Mucosa of rectum (tissue), 2 donors: ENCODE measurements around the gene SLC25A1.
"Not testable (repeated sequence)": the region's sequence is repeated elsewhere in the genome, so short reads cannot be mapped to it uniquely, and the experiment has no call there.

Experiments used
- H3K27ac ChIP-seq, 2 donors: one replicate each; pipeline ENCODE4 v1.7.0; 2013; ENCODE audit warnings: inconsistent platforms in 2 of 2, low read depth in 2 of 2, low read length in 2 of 2
- H3K27me3 ChIP-seq, 2 donors: one replicate each; pipeline ENCODE4 v1.7.0; 2013; ENCODE audit warnings: low read length in 2 of 2; ENCODE audit not compliant: control insufficient read depth in 2 of 2, insufficient read depth in 2 of 2
- H3K36me3 ChIP-seq, 2 donors: one replicate each; pipeline ENCODE4 v1.7.0; 2013; ENCODE audit warnings: low read length in 2 of 2; ENCODE audit not compliant: control insufficient read depth in 2 of 2, insufficient read depth in 2 of 2
- H3K4me1 ChIP-seq, 2 donors: one replicate each; pipeline ENCODE4 v1.7.0; 2013; ENCODE audit warnings: low read length in 2 of 2, mild to moderate bottlenecking in 1 of 2; ENCODE audit not compliant: control insufficient read depth in 2 of 2, insufficient read depth in 2 of 2
- H3K4me3 ChIP-seq, 2 donors: one replicate each; pipeline ENCODE4 v1.7.0; 2013; ENCODE audit warnings: low read length in 2 of 2
- H3K9ac ChIP-seq, 2 donors: one replicate each; pipeline ENCODE4 v1.7.0; 2013; ENCODE audit warnings: low read length in 2 of 2, low read depth in 1 of 2, mild to moderate bottlenecking in 1 of 2
- H3K9me3 ChIP-seq, 2 donors: one replicate each; pipeline ENCODE4 v1.7.0; 2013; ENCODE audit warnings: low read length in 2 of 2; ENCODE audit not compliant: control insufficient read depth in 2 of 2
- donor health status: healthy.
- donor health status: Normal muscosa, but diverticular disease.

SLC25A1 gene

DNA sequence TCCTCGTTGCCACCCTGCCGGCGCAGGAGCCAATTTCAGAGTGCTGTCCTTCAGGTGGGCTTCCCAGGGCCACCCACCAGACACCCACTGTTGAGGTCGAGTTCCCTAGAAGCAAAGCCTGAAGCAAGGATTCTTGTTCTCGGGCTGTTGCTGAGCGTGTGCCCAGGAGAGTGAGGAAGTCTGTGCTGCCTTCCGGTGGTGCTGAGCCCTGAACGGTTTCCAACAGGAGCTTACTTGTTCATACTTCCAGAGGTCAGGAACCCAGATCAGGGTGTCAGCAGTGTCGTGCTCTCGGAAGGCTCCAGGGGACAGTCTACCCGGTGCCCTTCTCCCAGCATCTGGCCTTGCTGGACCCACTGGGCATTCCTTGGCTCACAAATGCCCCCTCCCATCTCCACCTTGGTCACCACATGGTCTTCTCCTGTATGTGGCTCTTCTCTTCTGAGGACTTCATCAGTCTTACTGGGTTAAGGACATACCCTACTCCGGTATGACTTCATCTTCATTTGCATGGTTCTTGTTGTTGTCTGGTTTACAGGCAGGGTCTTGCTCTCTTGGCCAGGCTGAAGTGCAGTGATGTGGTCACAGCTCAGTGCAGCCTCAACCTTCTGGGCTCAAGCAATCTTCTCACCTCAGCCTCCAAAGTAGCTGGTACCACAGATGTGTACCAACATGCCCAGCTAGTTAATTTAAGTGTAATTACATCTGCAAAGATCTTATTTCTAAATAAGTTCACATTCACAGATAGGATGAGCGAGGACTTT lies 11.2 kb downstream of the SLC25A1 start:
- H3K27ac ChIP-seq = no peak overlapping the region
- H3K36me3 ChIP-seq = no peaks in the 10 kb centered on the region
- H3K4me3 ChIP-seq = no peak overlapping the region
- no peak overlapping the region for H3K9ac ChIP-seq
- H3K27me3 ChIP-seq = peaks cover 30 to 33% of the 10 kb centered on the region in 2 donors
- H3K9me3 ChIP-seq = no peaks in the 10 kb centered on the region
- H3K4me1 ChIP-seq = peaks cover 11 to 16% of the 10 kb centered on the region in 2 donors

DNA sequence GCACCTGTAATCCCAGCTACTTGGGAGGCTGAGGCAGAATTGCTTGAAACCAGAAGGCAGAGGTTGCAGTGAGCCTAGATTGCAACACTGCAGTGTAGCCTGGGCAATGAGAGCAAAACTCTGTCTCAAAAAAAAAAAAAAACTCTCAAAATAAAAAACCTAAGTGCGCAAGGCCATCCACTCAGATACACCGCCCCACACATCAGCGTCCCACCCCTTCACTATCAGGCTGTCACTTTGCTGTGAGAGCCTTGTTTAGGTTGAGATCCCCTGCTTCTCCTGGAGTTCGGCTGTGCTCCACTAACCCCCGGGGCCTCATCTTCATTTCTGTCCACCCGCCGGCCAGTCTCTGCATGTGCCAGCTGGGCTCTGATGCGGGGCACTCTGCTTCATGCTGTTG lies 12.1 kb downstream of the SLC25A1 start:
- peaks cover 8 to 11% of the 10 kb centered on the region in 2 donors for H3K4me1 ChIP-seq
- H3K9me3 ChIP-seq = no peaks in the 10 kb centered on the region
- H3K9ac ChIP-seq = no peak overlapping the region
- no peak overlapping the region for H3K4me3 ChIP-seq
- H3K27me3 ChIP-seq = peaks cover 30 to 33% of the 10 kb centered on the region in 2 donors
- H3K36me3 ChIP-seq = no peaks in the 10 kb centered on the region
- H3K27ac ChIP-seq = no peak overlapping the region

GRCh38 chr22:19164425-19164824 lies 14.1 kb downstream of the SLC25A1 start:
- no peaks in the 10 kb centered on the region for H3K9me3 ChIP-seq
- peaks cover 0 to 2% of the 10 kb centered on the region in 2 donors for H3K4me1 ChIP-seq
- no peak overlapping the region for H3K4me3 ChIP-seq
- H3K36me3 ChIP-seq = no peaks in the 10 kb centered on the region
- peaks cover 23 to 27% of the 10 kb centered on the region in 2 donors for H3K27me3 ChIP-seq
- no peak overlapping the region for H3K27ac ChIP-seq
- no peak overlapping the region for H3K9ac ChIP-seq

DNA sequence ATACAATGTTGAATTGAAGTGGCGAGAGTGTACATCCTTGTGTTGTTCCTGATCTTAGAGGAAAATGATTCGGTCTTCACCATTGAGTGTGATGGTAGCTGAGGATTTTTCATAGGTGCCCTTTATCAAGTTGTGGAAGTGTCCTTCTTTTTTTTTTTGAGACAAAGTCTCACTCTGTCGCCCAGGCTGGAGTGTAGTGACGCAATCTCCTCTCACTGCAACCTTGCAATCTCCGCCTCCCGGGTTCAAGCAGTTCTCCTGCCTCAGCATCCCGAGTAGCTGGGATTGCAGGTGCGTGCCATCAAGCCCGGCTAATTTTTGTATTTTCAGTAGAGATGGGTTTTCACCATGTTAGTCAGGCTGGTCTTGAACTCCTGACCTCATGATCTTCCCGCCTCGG lies 19.9 kb downstream of the SLC25A1 start:
- H3K36me3 ChIP-seq, H3K27ac ChIP-seq, H3K4me3 ChIP-seq, H3K27me3 ChIP-seq, H3K9me3 ChIP-seq, H3K4me1 ChIP-seq, H3K9ac ChIP-seq: not testable (repeated sequence)

- H3K9me3 ChIP-seq, H3K27ac ChIP-seq, H3K4me3 ChIP-seq, H3K36me3 ChIP-seq, H3K4me1 ChIP-seq, H3K9ac ChIP-seq: not testable (repeated sequence)
- peaks cover 13 to 20% of the 10 kb centered on the region in 2 donors for H3K27me3 ChIP-seq
These were observed 22.4 kb downstream of the SLC25A1 start for GRCh38 chr22:19156109-19156508.

- peaks cover 23 to 33% of the 10 kb centered on the region in 2 donors for H3K27me3 ChIP-seq
These were observed 25.3 kb downstream of the SLC25A1 start for GRCh38 chr22:19152942-19153883.

GRCh38 chr22:19151329-19152191 lies 27.0 kb downstream of the SLC25A1 start:
- Histone ChIP-seq H3K4me3 (no peak overlapping the region), H3K9me3 (peaks cover 0 to 2% of the 10 kb centered on the region in 2 donors), H3K27me3 (peaks cover 36 to 47% of the 10 kb centered on the region in 2 donors), H3K36me3 (no peaks in the 10 kb centered on the region), H3K4me1 (no peaks in the 10 kb centered on the region), H3K27ac (no peak overlapping the region), H3K9ac (no peak overlapping the region)

More at GRCh38 chr22:19152942-19153883, 25.3 kb downstream of the SLC25A1 start:
- no peaks in the 10 kb centered on the region for H3K36me3 ChIP-seq
- no peak overlapping the region for H3K9ac ChIP-seq
- H3K27ac ChIP-seq = no peak overlapping the region
- H3K4me1 ChIP-seq = no peaks in the 10 kb centered on the region
- H3K9me3 ChIP-seq = peaks cover 0 to 2% of the 10 kb centered on the region in 2 donors
- no peak overlapping the region for H3K4me3 ChIP-seq

DNA sequence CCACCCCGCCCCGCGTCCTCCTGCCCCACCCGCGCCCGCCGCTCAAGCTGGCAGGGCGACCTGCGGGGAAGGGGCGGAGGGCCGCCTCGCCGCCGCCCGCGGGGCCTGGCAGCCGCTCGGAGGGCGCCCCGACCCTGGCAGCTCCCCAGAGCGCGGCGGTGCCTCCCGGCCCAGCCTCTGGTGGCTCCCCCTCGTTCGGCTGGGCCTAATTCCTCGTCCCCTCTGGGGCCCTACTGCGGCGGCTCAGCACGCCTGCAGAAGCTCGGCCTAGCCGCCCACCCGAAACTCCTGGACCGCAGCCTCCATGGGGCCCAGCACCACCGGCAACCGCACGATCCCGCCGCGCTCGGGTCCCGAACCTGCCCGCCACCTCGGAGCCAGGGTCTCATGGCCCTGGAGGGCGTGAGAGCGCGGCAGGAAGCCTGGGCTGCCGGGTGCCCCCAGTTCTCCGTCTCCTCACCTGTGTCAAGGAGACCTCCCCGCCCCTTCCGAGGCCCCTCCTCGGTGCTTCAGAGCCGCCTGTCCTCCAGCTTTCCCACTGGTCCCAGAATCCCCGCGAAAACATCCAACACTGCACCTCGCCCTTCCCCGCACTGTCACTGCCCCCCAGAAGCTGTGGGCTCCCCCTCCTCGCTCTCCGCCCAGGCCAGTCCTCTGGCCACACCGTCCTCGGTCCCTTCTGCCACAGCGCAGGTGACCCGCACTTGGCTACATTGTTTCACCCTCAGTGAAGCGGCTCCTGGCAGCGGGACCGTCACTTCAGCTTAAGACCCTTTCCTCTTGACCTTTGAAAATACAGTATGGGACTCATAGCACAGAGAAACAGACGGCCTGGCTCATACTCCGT lies 27.8 kb downstream of the SLC25A1 start:
- H3K27me3 ChIP-seq = peaks cover 36 to 47% of the 10 kb centered on the region in 2 donors
- H3K4me1 ChIP-seq = no peaks in the 10 kb centered on the region
- no peak overlapping the region for H3K27ac ChIP-seq
- H3K9me3 ChIP-seq = peaks cover 0 to 2% of the 10 kb centered on the region in 2 donors
- H3K9ac ChIP-seq = no peak overlapping the region
- H3K4me3 ChIP-seq = no peak overlapping the region
- no peaks in the 10 kb centered on the region for H3K36me3 ChIP-seq

DNA sequence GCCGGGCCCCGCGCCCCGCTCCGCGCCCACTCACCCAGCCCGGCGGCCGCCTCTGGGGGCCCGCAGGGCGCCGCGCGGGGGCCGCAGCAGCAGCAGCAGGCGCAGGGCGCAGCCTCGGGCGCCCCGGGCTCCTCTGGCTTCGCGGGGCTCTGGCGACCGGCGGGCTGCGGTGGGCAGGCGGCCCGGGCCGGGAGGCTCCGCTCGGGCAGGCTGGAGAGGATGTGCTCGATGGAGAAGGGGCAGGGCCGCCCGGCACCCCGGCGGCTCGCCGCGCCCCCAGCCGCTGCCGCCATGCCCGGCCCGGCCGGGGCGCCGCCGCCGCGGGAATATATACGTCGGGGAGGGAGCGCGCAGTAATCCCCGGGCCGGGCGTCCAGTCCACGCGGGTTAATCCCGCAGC lies 28.5 kb downstream of the SLC25A1 start, which contains the start of gene GSC2:
TSS of gene GSC2 (minus strand) at position 302 of the 400 bp plus-strand sequence. CDS start at position 293, 9 bp downstream.
- H3K4me3 ChIP-seq = no peak within 1 kb of the TSS
- no peak within 1 kb of the TSS for H3K9ac ChIP-seq
- H3K27ac ChIP-seq = no peak within 1 kb of the TSS
- peaks cover 36 to 47% of the 10 kb centered on the region in 2 donors for H3K27me3 ChIP-seq
- no peaks in the 10 kb centered on the region for H3K4me1 ChIP-seq
- H3K9me3 ChIP-seq = peaks cover 0 to 2% of the 10 kb centered on the region in 2 donors
- no peaks in the 10 kb centered on the region for H3K36me3 ChIP-seq
